ENCODE results near the gene RABGAP1L. TPM values are rescaled to one million over a fixed set of nuclear protein-coding genes. Genes with fewer than 3 reads are reported as not detected.

The RABGAP1L gene
- total RNA-seq, 1 experiment from 2014 or later: 76.9 TPM

DNA sequence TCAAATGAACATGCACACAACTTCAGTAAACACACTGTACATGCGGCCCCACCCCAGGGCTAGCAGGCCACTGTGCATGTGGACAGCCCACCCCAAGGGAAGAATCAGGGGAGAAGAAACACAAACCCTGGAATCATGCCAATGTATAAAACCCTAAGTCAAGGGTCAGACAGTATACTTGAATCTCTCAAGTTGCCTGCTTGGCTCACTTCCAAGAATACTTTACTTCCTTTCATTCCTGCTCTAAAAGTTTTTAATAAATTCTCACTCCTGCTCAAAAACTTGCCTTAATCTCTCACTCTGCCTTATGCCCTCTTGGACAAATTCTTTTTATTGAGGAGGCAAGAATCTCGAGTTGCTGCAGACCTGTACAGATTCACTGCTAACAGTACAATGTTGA, 609.2 kb downstream of the RABGAP1L start (continued):
- TF ChIP-seq GTF2I (CRISPR knock-in tag; conservative IDR thresholded peaks at IDR 0.05): no peak
- no peak for TF ChIP-seq ELF4 (CRISPR knock-in tag; IDR thresholded peaks at IDR 0.05; ENCODE audit: low read depth)
- TF ChIP-seq, protein P1, sequence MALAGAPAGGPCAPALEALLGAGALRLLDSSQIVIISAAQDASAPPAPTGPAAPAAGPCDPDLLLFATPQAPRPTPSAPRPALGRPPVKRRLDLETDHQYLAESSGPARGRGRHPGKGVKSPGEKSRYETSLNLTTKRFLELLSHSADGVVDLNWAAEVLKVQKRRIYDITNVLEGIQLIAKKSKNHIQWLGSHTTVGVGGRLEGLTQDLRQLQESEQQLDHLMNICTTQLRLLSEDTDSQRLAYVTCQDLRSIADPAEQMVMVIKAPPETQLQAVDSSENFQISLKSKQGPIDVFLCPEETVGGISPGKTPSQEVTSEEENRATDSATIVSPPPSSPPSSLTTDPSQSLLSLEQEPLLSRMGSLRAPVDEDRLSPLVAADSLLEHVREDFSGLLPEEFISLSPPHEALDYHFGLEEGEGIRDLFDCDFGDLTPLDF (CRISPR knock-in tag; IDR thresholded peaks at IDR 0.05): no peak
- no peak for TF ChIP-seq IRF2 (CRISPR knock-in tag; IDR thresholded peaks at IDR 0.05; ENCODE audit: borderline replicate concordance, low read depth)

DNA sequence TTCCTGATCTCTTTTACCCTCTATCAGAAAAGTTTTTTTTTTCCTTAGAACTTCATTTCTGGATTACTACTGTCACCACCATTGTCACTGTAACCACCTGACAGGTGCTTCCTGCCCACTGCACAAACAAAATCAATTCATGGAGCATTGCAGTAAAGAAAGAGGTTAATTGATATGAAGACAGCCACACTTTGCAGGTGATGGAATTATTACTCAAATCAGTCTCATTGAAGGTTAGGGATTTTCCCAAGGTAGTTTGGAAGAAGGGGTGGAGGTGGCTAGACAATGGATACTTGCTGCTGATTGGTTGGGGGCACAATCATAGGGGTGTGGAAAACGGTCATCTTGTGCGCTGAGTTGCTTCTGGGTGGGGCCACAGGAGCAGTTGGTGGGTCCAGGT, 609.6 kb downstream of the RABGAP1L start:
- CTCF ChIA-PET: no interaction called here

DNA sequence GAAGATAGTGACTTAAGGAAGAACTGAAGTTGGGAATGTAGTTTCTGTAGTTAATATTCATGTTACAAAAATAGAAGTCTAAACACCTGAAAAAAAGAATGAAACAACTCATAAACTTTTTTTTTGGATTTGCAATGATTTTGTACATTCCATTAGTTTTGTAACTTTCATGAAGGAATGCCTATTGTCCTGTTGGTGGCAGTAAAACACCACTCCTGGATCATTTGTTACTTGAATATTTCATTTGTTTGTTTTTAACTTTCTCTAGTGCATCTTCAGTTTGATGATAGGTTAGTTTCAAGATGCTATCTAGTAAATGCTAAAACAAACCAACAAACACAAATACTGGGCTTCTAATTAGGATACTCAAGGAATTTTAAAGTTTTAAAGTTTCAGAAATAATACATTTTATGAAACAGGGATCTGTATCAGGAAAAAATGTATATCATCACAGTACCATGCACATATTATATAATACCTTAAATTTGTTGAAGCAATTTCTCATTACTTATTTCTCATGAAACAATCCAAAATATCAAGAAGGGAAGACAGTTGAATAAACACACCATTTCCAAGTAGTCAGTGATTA, 610.7 kb downstream of the RABGAP1L start:
- Mint-ChIP-seq H3K27me3 (ENCODE audit: low read depth) (no peaks in the 10 kb centered on the region; the same call in 1 of the 2 replicates), H3K27ac (no peak overlapping the region; the same call in 1 of the 2 replicates), H3K4me1 (peaks cover 13% of the 10 kb centered on the region), H3K36me3 (no peaks in the 10 kb centered on the region), H3K4me3 (no peak overlapping the region), H3K9me3 (no peaks in the 10 kb centered on the region)
- ChIA-PET CTCF (interaction anchor here (0.7 to 1.4 kb wide), 4 partner anchors 30 to 355 kb away, joined by 3 to 15 read pairs (median 4); partner anchors contain the start of gene CACYBP), POLR2A (no interaction called here)
- ATAC-seq (no peak), DNase-seq (ENCODE audit: low spot score) (no peak)
- TF ChIP-seq FOXJ3 (CRISPR knock-in tag; IDR thresholded peaks at IDR 0.05; ENCODE audit: borderline replicate concordance): no peak
- TF ChIP-seq, protein P2, sequence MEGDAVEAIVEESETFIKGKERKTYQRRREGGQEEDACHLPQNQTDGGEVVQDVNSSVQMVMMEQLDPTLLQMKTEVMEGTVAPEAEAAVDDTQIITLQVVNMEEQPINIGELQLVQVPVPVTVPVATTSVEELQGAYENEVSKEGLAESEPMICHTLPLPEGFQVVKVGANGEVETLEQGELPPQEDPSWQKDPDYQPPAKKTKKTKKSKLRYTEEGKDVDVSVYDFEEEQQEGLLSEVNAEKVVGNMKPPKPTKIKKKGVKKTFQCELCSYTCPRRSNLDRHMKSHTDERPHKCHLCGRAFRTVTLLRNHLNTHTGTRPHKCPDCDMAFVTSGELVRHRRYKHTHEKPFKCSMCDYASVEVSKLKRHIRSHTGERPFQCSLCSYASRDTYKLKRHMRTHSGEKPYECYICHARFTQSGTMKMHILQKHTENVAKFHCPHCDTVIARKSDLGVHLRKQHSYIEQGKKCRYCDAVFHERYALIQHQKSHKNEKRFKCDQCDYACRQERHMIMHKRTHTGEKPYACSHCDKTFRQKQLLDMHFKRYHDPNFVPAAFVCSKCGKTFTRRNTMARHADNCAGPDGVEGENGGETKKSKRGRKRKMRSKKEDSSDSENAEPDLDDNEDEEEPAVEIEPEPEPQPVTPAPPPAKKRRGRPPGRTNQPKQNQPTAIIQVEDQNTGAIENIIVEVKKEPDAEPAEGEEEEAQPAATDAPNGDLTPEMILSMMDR (IDR thresholded peaks at IDR 0.05): peak; percentile 54

More for the DNA sequence above, 609.6 kb downstream of the RABGAP1L start:
- H3K27ac Mint-ChIP-seq: no peak overlapping the region
- no peaks in the 10 kb centered on the region for H3K27me3 Mint-ChIP-seq (ENCODE audit: low read depth)
- peaks cover under 1% of the 10 kb centered on the region; the same call in 1 of the 2 replicates for H3K9me3 Mint-ChIP-seq
- no peaks in the 10 kb centered on the region for H3K36me3 Mint-ChIP-seq
- ATAC-seq: no peak
- POLR2A ChIA-PET: no interaction called here
- H3K4me1 Mint-ChIP-seq: peaks cover 13% of the 10 kb centered on the region
- no peak overlapping the region for H3K4me3 Mint-ChIP-seq
- no peak for TF ChIP-seq RELA (CRISPR knock-in tag; IDR thresholded peaks at IDR 0.05; ENCODE audit: borderline replicate concordance)
- TF ChIP-seq ZNF423 (CRISPR knock-in tag; IDR thresholded peaks at IDR 0.05): no peak
- DNase-seq (ENCODE audit: low spot score): no peak

DNA sequence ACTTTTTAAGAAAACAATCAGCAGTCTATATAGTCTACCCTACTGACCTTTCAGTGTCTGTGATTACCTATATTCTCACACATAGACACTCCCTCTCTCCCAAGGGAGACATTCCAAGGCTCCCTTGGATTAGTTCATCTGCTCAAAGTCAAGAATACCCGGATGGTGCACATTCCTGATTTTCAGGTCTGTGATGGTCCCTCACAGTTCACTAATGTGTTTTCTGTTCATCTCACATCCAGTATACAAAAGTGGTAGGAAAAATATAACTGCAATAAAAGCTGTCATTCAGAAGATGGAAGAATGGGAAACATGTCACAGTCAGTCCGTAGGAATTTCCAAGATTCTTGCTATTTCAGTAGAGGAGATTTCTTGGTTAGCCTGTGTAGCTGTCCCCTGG, 616.3 kb downstream of the RABGAP1L start:
- DNase-seq (ENCODE audit: low spot score): no peak
- ChIA-PET POLR2A (no interaction called here), CTCF (no interaction called here)
- Mint-ChIP-seq H3K4me3 (no peak overlapping the region), H3K27me3 (ENCODE audit: low read depth) (no peaks in the 10 kb centered on the region; the same call in 1 of the 2 replicates), H3K27ac (no peak overlapping the region), H3K4me1 (peaks cover 1% of the 10 kb centered on the region), H3K36me3 (no peaks in the 10 kb centered on the region), H3K9me3 (peaks cover 9% of the 10 kb centered on the region)
- no peak for ATAC-seq
- TF ChIP-seq OVOL2 (CRISPR knock-in tag; IDR thresholded peaks at IDR 0.05; ENCODE audit: borderline replicate concordance) (no peak), IRF2 (CRISPR knock-in tag; IDR thresholded peaks at IDR 0.05; ENCODE audit: borderline replicate concordance, low read depth) (no peak), SP1 (CRISPR knock-in tag; conservative IDR thresholded peaks at IDR 0.05) (no peak), SMAD3 (CRISPR knock-in tag; IDR thresholded peaks at IDR 0.05; ENCODE audit: borderline replicate concordance) (no peak)
- TF ChIP-seq, protein P3, sequence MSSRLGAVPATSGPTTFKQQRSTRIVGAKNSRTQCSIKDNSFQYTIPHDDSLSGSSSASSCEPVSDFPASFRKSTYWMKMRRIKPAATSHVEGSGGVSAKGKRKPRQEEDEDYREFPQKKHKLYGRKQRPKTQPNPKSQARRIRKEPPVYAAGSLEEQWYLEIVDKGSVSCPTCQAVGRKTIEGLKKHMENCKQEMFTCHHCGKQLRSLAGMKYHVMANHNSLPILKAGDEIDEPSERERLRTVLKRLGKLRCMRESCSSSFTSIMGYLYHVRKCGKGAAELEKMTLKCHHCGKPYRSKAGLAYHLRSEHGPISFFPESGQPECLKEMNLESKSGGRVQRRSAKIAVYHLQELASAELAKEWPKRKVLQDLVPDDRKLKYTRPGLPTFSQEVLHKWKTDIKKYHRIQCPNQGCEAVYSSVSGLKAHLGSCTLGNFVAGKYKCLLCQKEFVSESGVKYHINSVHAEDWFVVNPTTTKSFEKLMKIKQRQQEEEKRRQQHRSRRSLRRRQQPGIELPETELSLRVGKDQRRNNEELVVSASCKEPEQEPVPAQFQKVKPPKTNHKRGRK (CRISPR knock-in tag; IDR thresholded peaks at IDR 0.05; ENCODE audit: borderline replicate concordance): no peak
- TF ChIP-seq, protein P2 (IDR thresholded peaks at IDR 0.05): no peak
- TF ChIP-seq, protein P4, sequence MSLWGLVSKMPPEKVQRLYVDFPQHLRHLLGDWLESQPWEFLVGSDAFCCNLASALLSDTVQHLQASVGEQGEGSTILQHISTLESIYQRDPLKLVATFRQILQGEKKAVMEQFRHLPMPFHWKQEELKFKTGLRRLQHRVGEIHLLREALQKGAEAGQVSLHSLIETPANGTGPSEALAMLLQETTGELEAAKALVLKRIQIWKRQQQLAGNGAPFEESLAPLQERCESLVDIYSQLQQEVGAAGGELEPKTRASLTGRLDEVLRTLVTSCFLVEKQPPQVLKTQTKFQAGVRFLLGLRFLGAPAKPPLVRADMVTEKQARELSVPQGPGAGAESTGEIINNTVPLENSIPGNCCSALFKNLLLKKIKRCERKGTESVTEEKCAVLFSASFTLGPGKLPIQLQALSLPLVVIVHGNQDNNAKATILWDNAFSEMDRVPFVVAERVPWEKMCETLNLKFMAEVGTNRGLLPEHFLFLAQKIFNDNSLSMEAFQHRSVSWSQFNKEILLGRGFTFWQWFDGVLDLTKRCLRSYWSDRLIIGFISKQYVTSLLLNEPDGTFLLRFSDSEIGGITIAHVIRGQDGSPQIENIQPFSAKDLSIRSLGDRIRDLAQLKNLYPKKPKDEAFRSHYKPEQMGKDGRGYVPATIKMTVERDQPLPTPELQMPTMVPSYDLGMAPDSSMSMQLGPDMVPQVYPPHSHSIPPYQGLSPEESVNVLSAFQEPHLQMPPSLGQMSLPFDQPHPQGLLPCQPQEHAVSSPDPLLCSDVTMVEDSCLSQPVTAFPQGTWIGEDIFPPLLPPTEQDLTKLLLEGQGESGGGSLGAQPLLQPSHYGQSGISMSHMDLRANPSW (CRISPR knock-in tag; conservative IDR thresholded peaks at IDR 0.05; ENCODE audit: low read depth): no peak
- TF ChIP-seq, protein P5, sequence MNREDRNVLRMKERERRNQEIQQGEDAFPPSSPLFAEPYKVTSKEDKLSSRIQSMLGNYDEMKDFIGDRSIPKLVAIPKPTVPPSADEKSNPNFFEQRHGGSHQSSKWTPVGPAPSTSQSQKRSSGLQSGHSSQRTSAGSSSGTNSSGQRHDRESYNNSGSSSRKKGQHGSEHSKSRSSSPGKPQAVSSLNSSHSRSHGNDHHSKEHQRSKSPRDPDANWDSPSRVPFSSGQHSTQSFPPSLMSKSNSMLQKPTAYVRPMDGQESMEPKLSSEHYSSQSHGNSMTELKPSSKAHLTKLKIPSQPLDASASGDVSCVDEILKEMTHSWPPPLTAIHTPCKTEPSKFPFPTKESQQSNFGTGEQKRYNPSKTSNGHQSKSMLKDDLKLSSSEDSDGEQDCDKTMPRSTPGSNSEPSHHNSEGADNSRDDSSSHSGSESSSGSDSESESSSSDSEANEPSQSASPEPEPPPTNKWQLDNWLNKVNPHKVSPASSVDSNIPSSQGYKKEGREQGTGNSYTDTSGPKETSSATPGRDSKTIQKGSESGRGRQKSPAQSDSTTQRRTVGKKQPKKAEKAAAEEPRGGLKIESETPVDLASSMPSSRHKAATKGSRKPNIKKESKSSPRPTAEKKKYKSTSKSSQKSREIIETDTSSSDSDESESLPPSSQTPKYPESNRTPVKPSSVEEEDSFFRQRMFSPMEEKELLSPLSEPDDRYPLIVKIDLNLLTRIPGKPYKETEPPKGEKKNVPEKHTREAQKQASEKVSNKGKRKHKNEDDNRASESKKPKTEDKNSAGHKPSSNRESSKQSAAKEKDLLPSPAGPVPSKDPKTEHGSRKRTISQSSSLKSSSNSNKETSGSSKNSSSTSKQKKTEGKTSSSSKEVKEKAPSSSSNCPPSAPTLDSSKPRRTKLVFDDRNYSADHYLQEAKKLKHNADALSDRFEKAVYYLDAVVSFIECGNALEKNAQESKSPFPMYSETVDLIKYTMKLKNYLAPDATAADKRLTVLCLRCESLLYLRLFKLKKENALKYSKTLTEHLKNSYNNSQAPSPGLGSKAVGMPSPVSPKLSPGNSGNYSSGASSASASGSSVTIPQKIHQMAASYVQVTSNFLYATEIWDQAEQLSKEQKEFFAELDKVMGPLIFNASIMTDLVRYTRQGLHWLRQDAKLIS (CRISPR knock-in tag; IDR thresholded peaks at IDR 0.05; ENCODE audit: borderline replicate concordance): no peak
